T-helper 1 cell treated with Interleukin-12 subunit alpha and Interleukin-12 subunit beta and Interleukin-4 antibody, amounts not matched to agents 30 μg/mL and 1 μg/mL, for 36 hours (primary cell): ENCODE data around the gene POLR3GL.

Experiments used
- H3K27ac Mint-ChIP-seq: one replicate; pipeline ENCODE4 v1.8.0; 2021; ENCODE audit warnings: mild to moderate bottlenecking, mixed read lengths
- H3K27me3 Mint-ChIP-seq: one replicate; pipeline ENCODE4 v1.8.0; 2021; ENCODE audit warnings: low read depth, mixed read lengths
- H3K36me3 Mint-ChIP-seq: one replicate; pipeline ENCODE4 v1.8.0; 2021; ENCODE audit warnings: low read depth, mixed read lengths
- H3K4me1 Mint-ChIP-seq: one replicate; pipeline ENCODE4 v1.8.0; 2021; ENCODE audit warnings: low read depth, mixed read lengths
- H3K4me3 Mint-ChIP-seq: one replicate; pipeline ENCODE4 v1.8.0; 2021; ENCODE audit warnings: mild to moderate bottlenecking, moderate library complexity, mixed read lengths
- H3K9me3 Mint-ChIP-seq: one replicate; pipeline ENCODE4 v1.8.0; 2021; ENCODE audit warnings: mixed read lengths

Gene POLR3GL

DNA sequence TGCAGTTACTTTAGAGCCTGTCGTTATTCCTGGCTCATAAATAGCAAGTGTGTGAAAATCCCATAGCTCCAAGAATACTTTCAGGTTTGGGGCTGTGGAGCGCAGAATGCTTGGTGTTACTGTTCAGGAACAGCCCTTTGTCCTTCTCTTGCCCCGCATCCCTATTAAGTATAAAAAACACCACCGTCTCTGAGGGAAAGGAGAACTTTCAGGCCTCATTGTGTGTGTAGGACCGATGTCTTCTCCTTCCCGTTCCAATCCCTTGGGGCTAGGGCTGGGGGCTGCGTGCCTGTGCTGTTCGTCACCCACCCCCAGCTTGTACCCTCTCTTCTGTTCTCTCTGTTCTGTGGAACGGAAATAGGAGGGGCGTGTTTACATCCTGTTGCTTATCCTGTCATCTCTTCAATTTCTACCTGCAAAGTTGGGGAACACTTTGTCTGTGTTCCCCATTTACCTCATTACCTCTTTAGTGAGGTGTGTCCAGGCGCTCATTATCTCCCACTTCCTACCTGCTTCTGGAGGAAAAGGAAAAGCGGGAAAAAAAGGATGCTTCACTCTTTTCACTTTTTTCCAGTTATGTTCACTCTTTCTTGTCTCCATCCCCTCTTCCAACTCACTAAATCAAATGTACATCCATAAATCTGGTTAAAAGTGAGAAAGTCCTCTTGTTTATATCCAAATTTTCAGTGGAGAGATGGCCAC lies 32.7 kb downstream of the POLR3GL start:
- H3K4me3 Mint-ChIP-seq = peak overlapping the region; percentile 98
- H3K27ac Mint-ChIP-seq = peak overlapping the region; percentile 99
- H3K9me3 Mint-ChIP-seq = no peaks in the 10 kb centered on the region
- H3K27me3 Mint-ChIP-seq = no peaks in the 10 kb centered on the region
- peaks cover 47% of the 10 kb centered on the region for H3K4me1 Mint-ChIP-seq
- peaks cover 42% of the 10 kb centered on the region for H3K36me3 Mint-ChIP-seq

DNA sequence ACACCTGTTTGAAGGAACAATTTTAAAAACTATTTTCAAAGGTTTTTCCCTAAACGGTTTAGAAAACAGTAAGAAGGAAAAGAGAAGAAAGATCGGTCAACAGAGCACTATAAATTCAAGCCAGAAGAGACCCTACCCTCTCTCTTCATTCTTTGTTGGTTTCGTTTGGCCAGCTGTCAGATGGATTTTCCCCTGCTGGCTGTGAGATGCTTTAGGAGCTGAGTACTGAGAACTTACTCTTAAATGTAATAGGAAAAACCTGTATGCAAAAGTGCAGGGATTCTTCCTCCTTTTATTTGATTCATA lies 33.2 kb downstream of the POLR3GL start:
- Mint-ChIP-seq H3K9me3 (no peaks in the 10 kb centered on the region), H3K4me3 (peak overlapping the region; percentile 98), H3K27me3 (no peaks in the 10 kb centered on the region), H3K27ac (peak overlapping the region; percentile 99), H3K36me3 (peaks cover 37% of the 10 kb centered on the region), H3K4me1 (peaks cover 41% of the 10 kb centered on the region)

DNA sequence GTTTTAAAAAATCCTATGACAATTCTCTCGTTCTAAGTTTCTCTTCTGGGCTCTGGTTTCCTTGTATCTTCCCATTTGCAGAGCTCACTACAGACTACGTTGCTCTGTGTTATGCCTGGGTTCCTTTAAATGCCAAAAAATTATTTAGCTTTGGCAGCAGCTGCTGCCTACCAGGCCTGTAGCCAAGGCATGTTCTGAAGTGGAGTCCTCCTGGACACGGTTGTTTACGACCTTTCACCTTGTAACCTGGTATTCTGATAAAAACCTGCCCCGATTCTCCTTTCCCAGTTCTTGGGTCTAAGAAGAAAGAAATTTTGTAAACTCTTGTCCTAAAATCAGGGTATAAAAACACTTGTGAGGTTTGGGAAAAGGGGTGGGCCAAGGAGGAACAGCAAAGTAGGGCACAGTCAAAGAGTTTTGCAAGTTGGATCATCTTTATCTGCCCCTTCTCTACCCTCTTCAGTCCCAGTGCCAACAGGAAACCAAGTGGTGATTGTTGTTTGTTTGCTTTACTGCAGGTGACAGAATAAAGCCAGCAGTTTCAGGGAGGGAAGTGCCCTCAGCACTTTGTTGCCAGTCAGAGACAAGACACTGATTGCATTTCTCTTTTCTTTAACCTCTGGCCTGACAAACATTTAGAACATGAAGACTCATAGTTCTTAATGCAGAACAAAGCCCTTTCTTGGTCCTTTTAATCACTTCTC lies 35.0 kb downstream of the POLR3GL start:
- no peaks in the 10 kb centered on the region for H3K27me3 Mint-ChIP-seq
- H3K9me3 Mint-ChIP-seq = no peaks in the 10 kb centered on the region
- H3K36me3 Mint-ChIP-seq = peaks cover 21% of the 10 kb centered on the region
- H3K27ac Mint-ChIP-seq = peak overlapping the region; percentile 82
- H3K4me3 Mint-ChIP-seq = peak overlapping the region; percentile 71
- H3K4me1 Mint-ChIP-seq = peaks cover 37% of the 10 kb centered on the region

DNA sequence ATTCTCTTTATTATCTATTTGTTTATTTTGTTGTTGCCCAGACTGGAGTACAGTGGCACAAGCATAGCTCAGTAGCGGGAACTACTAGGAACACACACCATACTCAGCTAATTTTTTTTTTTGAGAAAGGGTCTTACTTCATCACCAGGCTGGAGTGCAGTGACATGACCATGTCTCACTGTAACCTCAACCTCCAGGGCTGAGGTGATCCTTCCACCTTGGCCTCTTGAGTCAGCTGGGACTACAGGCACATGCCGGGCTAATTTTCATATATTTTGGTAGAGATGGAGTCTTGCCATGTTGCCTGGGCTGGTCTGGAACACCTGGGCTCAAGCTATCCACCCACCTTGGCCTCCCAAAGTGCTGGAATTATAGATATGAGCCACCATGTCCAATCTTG lies 37.2 kb downstream of the POLR3GL start:
- H3K9me3 Mint-ChIP-seq = no peaks in the 10 kb centered on the region
- no peak overlapping the region for H3K27ac Mint-ChIP-seq
- H3K27me3 Mint-ChIP-seq = no peaks in the 10 kb centered on the region
- peaks cover 2% of the 10 kb centered on the region for H3K36me3 Mint-ChIP-seq
- peaks cover 52% of the 10 kb centered on the region for H3K4me1 Mint-ChIP-seq
- H3K4me3 Mint-ChIP-seq = no peak overlapping the region

DNA sequence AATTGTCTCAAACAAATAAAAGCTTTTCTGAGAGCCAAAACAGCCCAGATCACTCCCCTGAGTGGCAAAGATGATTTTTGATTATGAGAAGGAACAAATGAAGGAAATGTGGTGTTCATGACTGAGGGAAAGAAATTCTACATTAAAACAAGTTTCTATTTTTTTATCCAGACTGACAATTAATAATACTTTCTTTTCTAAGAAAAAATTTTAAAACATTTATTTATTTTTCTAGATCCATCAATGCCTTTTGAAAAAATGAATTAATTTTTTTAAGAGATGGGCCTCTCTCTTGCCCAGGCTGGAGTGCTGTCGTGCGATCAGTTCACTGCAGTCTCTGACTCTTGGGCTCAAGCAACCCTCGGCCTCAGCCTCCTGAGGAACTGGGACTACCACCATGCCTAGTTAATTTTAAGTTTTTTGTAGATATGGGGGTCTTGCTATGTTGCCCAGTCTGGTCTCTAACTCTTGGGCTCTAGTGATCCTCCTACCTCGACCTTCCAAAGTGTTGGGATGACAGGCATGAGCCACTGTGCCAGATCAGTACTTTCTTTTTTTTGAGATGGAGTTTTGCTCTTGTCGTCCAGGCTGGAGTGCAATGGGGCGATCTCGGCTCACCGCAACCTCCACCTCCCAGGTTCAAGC lies 43.1 kb downstream of the POLR3GL start:
- H3K27me3 Mint-ChIP-seq = no peaks in the 10 kb centered on the region
- peak overlapping the region; percentile 69 for H3K4me3 Mint-ChIP-seq
- no peaks in the 10 kb centered on the region for H3K9me3 Mint-ChIP-seq
- H3K4me1 Mint-ChIP-seq = peaks cover 32% of the 10 kb centered on the region
- H3K36me3 Mint-ChIP-seq = peaks cover 2% of the 10 kb centered on the region
- peak overlapping the region; percentile 85 for H3K27ac Mint-ChIP-seq

DNA sequence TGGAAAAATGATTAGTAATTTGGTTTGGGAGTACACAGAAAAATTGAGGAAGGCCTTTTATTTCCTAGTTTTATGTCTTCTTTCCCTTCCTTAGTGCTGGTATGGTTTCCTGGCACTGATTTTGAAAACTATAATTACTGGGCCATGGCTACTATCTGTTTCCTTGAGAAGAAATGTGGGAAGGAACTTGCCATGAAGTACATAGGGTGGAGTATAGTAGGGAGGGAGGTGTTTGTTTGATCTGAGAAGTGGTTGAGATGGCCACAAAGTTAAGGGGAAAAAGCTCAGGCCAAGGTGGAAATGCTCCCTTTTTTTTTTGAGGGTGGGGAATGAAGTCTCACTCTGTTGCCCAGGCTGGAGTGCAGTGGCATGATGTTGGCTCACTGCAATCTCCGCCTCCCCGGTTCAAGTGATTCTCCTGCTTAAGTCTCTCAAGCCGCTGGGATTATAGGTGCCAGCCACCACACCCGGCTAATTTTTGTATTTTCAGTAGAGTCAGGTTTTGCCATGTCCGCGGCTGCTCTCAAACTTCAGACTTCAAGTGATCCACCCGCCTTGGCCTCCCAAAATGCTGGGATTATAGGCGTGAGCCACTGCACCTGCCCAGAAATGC lies 45.7 kb downstream of the POLR3GL start:
- H3K27ac Mint-ChIP-seq = no peak overlapping the region
- H3K4me1 Mint-ChIP-seq = peaks cover 23% of the 10 kb centered on the region
- no peaks in the 10 kb centered on the region for H3K36me3 Mint-ChIP-seq
- H3K4me3 Mint-ChIP-seq = no peak overlapping the region
- H3K9me3 Mint-ChIP-seq = no peaks in the 10 kb centered on the region
- peaks cover 10% of the 10 kb centered on the region for H3K27me3 Mint-ChIP-seq

DNA sequence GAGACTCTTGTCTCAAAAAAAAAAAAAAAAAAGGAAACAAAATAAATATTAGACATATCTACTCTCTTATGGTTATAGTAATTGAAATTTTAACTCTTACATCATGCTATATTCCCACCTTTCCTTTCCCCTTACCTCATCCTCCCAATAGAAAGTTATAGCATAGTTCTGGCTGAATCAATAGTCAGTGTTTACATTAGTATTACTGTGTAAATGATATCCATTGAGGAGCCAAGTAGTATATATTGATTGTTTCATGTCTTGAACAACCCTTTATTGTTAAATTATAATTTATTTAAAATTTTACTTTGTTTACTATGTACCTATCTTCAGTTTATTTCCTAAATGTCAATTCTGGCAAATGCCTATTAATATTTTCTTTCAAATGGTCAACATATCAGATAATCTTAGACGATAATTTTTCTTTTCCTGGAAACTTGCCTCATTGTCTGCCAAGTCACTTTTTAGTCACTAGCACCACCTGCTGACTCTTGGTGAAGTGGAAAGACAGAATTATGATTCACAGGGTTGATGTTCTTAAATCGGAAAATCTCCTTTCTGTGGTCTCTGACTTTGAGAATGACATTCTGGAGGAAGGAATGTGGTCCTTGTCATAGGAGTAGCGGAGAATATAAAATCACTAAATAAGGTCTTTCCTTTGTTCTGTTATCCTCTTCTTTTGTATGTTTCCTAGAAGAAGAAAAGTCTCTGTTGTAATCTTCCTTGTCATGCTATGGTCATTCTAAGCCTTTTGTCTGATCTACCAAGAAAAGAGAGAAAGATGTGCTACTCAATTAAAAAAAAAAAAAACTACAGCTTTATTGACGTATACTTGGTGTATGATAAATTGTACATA lies 48.4 kb downstream of the POLR3GL start:
- H3K27ac Mint-ChIP-seq = no peak overlapping the region
- peaks cover 27% of the 10 kb centered on the region for H3K27me3 Mint-ChIP-seq
- peaks cover 8% of the 10 kb centered on the region for H3K4me1 Mint-ChIP-seq
- H3K36me3 Mint-ChIP-seq = no peaks in the 10 kb centered on the region
- H3K4me3 Mint-ChIP-seq = no peak overlapping the region
- H3K9me3 Mint-ChIP-seq = no peaks in the 10 kb centered on the region

DNA sequence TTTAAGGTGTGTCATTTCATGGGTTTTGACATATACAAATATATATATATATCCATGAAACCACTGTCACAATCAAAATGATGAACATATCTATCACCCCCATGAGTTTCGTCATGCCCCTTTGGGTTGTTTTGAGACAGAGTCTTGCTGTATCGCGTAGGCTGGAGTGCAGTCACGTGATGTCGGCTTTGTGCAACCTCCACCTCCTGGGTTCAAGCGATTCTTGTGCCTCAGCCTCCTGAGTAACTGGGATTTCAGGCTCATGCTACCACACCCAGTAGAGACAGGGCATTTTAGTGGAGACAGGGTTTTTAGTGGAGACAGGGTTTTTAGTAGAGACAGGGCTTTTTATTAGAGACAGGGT lies 49.1 kb downstream of the POLR3GL start:
- Mint-ChIP-seq H3K4me3 (no peak overlapping the region), H3K27ac (no peak overlapping the region), H3K36me3 (no peaks in the 10 kb centered on the region), H3K27me3 (peaks cover 33% of the 10 kb centered on the region), H3K4me1 (peaks cover 8% of the 10 kb centered on the region), H3K9me3 (no peaks in the 10 kb centered on the region)

DNA sequence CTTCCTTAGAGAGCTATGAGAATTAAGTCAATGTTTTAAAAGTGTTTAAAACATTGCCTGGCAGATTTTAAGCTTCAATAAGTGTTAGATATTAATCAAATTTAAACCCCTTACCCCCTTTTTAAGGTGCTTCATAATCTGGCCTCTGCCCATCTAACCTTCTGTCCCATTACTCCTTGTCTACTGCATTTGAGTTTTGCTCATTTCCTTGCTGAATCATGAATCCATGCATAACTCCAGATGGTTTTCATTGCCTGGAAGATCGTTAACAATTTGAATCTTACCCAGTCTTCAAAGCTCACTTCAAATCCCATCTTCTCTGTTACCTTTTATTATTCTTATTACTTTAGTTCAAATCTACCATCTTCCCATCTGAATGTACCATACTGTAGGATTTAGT lies 52.4 kb downstream of the POLR3GL start:
- H3K9me3 Mint-ChIP-seq = no peaks in the 10 kb centered on the region
- H3K27ac Mint-ChIP-seq = no peak overlapping the region
- H3K4me3 Mint-ChIP-seq = no peak overlapping the region
- H3K36me3 Mint-ChIP-seq = no peaks in the 10 kb centered on the region
- peaks cover 64% of the 10 kb centered on the region for H3K27me3 Mint-ChIP-seq
- peaks cover 8% of the 10 kb centered on the region for H3K4me1 Mint-ChIP-seq

DNA sequence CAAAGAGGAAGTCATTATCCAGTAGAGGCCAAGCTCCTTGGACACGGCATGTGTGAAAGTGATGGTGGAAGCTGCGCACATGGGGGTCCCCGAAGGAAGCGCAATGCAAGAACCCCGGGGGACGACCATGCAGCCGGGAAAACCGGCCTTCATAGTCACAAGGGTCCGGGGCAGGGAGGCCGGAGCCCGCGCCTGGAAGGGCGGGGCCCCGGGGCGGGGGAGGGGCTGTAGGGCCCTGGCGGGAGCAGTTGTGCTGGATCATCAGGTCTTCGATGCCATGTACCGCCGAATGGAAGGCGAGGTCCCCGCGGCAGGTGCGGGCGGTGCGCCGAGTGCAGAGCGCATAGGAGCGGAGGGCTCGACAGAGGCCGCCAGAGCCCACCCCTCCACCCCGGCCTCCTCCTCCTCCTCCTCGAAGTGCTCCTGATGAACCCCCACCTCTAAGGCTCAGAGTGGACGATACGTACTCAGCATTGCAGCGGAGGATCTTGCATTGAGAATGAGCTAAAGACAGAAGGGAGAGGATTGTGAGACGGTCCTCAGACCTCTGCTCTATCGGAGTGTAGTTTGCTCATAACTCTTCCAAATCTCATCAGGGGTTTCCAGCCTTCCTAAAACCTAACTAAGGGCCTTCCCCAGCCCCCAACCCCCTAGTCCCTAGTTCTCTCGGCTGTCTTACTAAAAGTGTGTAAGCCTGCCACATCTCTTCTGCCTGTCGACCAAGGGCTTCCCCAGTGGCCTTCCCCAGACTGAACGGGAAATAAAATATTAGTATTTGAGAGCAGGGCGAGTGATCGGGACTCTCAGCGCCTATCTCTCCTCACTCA lies 55.0 kb downstream of the POLR3GL start:
- Mint-ChIP-seq H3K27me3 (peaks cover 79% of the 10 kb centered on the region), H3K9me3 (no peaks in the 10 kb centered on the region), H3K4me3 (peak overlapping the region; percentile 8), H3K4me1 (peaks cover 3% of the 10 kb centered on the region), H3K36me3 (no peaks in the 10 kb centered on the region), H3K27ac (no peak overlapping the region)

DNA sequence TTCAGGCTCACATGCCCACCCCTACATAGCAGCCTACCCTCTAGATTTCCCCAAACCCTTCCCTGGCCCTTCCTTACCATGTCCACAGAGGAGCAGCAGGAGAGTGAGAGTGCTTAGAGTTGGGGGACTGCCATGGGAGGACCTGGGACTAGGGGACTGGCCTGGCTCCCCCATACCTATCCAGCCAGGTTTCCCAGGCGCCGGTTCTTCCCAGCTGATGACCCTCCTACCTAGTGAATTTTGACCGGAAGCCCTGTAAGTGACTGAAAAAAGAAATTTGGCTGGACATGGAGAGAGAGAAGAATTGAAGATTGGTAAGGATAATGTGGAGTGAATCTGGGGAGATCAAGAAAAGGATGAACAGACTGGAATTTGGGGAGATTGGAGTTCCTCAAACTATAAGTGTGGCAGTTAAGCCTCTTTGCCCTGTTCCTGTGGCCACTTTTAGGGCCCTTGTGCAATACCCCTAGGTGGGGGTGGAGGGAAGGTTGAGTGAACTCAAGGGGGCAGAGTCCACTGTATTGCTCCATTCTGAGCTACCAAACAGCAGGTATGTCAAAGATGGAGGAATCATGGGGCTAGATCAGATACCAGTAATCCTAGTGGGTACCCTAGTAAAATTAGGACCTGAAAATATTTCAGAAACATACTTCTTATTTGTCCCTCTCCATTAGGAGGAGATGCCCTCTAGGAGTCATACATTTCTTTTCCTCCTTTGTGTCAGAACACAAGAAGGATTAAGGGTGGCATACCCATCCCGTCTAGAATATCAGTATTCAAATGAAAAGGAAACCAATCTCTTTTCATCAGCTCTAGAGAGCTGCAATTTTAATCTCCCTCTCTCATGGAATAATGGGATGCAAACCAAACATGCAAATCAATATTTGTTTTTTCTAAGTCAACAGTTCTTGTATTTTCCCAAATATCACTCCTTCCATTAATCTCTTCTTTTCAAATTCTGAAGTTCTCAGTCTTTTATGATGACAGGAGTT lies 55.9 kb downstream of the POLR3GL start:
- Mint-ChIP-seq H3K27me3 (peaks cover 81% of the 10 kb centered on the region), H3K9me3 (no peaks in the 10 kb centered on the region), H3K4me1 (peaks cover 3% of the 10 kb centered on the region), H3K27ac (no peak overlapping the region), H3K4me3 (peak overlapping the region; percentile 6), H3K36me3 (no peaks in the 10 kb centered on the region)

DNA sequence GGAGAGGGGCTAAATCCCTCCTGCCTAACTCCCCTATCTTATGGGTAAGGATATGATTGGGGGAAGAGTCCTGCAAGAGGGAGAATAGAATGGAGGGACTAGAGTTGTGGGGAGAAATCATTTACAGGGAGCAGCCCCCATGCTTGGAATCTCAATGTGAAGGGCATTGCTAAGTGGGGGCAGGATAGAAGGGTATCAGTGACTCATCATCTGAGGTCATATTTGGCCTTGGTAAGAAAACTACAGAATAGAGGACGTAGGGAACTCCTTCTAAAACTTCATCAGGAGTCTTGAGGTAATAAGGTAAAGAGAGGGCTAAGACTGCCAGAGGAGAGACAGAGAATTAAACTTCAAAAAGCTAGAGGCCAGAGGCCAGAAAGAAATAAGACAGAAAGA lies 56.6 kb downstream of the POLR3GL start:
- no peak overlapping the region for H3K4me3 Mint-ChIP-seq

More for the DNA sequence above, 56.6 kb downstream of the POLR3GL start:
- Mint-ChIP-seq H3K27ac (no peak overlapping the region), H3K27me3 (peaks cover 82% of the 10 kb centered on the region), H3K4me1 (peaks cover 3% of the 10 kb centered on the region), H3K9me3 (no peaks in the 10 kb centered on the region), H3K36me3 (no peaks in the 10 kb centered on the region)
